Osteoblast (primary cell): ENCODE measurements around the gene UCK1. TPM values are rescaled to one million over a fixed set of nuclear protein-coding genes. Genes with fewer than 3 reads are reported as not detected.

Experiments used
- DNase-seq: peaks from one replicate; pipeline ENCODE4 v3.0.0; 2011; ENCODE audit warnings: low spot score, mixed read lengths; ENCODE audit not compliant: insufficient read length; ENCODE audit errors: missing footprints
- H2AFZ ChIP-seq: 2 replicates; pipeline ENCODE4 v1.6.0; 2011; ENCODE audit warnings: mild to moderate bottlenecking, low read length
- H3K27ac ChIP-seq: 2 replicates; pipeline ENCODE4 v1.5.1; 2011; ENCODE audit warnings: mild to moderate bottlenecking, low read depth, low read length, moderate library complexity
- H3K27me3 ChIP-seq: 2 replicates; pipeline ENCODE4 v1.6.0; 2012; ENCODE audit warnings: mild to moderate bottlenecking, control low read depth, inconsistent platforms, low read length, moderate library complexity; ENCODE audit not compliant: insufficient read depth
- H3K36me3 ChIP-seq: 2 replicates; pipeline ENCODE4 v1.5.1; 2011; ENCODE audit warnings: mild to moderate bottlenecking, low read length, control low read depth, moderate library complexity; ENCODE audit not compliant: insufficient read depth
- H3K4me1 ChIP-seq: 2 replicates; pipeline ENCODE4 v1.5.1; 2011; ENCODE audit warnings: mild to moderate bottlenecking, low read length, control low read depth, moderate library complexity; ENCODE audit not compliant: insufficient read depth
- H3K4me2 ChIP-seq: 2 replicates; pipeline ENCODE4 v1.6.0; 2011; ENCODE audit warnings: mild to moderate bottlenecking, low read length; ENCODE audit not compliant: insufficient read depth
- H3K4me3 ChIP-seq: fragments of 200-600 bp; sonication (generic); 3 replicates; pipeline ENCODE4 v1.5.1; 2012; ENCODE audit warnings: mild to moderate bottlenecking, low read length, inconsistent platforms; ENCODE audit not compliant: insufficient read depth
- H3K79me2 ChIP-seq: 2 replicates; pipeline ENCODE4 v1.6.0; 2012; ENCODE audit warnings: mild to moderate bottlenecking, low read length, control low read depth, inconsistent platforms; ENCODE audit not compliant: insufficient read depth
- H3K9me3 ChIP-seq: 2 replicates; pipeline ENCODE4 v1.5.1; 2011; ENCODE audit warnings: low read depth, low read length, control low read depth
- H4K20me1 ChIP-seq: 2 replicates; pipeline ENCODE4 v1.6.0; 2012; ENCODE audit warnings: mild to moderate bottlenecking, low read length, control low read depth; ENCODE audit not compliant: insufficient read depth
- total RNA-seq: library from RNA; depleted of rRNA; stranded (reverse); fragments of >200 nt; gene quantifications from 2 replicates; pipeline ENCODE4 v1.2.3, GENCODE V29; 2012
- TF ChIP-seq, protein P1 (sequence below): IDR thresholded peaks from 2 replicates; pipeline ENCODE4 v1.5.1; 2011; ENCODE audit warnings: mild to moderate bottlenecking, low read depth, low read length, moderate library complexity; ENCODE audit errors: extremely low read depth

Gene UCK1
- total RNA-seq, 1 donor = 19.5 TPM

DNA sequence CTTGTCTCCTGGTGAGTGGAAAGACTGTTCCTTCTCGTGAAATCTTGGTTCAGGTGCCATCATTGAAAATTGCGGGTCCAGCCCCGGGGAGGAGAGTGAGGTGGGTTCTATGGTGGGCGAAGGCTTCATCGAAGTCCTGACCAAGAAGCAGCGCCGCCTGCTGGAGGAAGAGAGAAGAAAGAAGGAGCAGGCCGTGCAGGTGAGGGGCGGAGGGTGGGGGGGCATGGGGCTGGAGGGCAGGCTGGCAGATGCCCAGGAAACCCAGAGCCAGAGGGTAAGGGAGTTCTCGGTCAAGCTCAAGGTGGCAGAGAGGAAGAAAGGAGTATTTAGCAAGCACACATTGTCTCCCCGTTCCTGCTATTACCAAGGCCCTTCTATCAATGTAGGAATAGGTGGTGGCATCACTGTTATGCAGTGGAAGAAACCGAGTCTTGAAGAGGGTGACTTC is 52.6 kb downstream of the UCK1 start:
- Histone ChIP-seq H3K27ac (no peak overlapping the region), H3K4me1 (no peaks in the 10 kb centered on the region), H4K20me1 (peaks cover 35% of the 10 kb centered on the region), H3K9me3 (no peaks in the 10 kb centered on the region), H3K27me3 (no peaks in the 10 kb centered on the region), H3K4me3 (no peak overlapping the region), H3K4me2 (no peak overlapping the region), H3K79me2 (peaks cover 65% of the 10 kb centered on the region), H2AFZ (no peak overlapping the region), H3K36me3 (peaks cover 91% of the 10 kb centered on the region)
- peak; percentile 82 for DNase-seq
- TF ChIP-seq, protein P1, sequence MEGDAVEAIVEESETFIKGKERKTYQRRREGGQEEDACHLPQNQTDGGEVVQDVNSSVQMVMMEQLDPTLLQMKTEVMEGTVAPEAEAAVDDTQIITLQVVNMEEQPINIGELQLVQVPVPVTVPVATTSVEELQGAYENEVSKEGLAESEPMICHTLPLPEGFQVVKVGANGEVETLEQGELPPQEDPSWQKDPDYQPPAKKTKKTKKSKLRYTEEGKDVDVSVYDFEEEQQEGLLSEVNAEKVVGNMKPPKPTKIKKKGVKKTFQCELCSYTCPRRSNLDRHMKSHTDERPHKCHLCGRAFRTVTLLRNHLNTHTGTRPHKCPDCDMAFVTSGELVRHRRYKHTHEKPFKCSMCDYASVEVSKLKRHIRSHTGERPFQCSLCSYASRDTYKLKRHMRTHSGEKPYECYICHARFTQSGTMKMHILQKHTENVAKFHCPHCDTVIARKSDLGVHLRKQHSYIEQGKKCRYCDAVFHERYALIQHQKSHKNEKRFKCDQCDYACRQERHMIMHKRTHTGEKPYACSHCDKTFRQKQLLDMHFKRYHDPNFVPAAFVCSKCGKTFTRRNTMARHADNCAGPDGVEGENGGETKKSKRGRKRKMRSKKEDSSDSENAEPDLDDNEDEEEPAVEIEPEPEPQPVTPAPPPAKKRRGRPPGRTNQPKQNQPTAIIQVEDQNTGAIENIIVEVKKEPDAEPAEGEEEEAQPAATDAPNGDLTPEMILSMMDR = peak; percentile 39

DNA sequence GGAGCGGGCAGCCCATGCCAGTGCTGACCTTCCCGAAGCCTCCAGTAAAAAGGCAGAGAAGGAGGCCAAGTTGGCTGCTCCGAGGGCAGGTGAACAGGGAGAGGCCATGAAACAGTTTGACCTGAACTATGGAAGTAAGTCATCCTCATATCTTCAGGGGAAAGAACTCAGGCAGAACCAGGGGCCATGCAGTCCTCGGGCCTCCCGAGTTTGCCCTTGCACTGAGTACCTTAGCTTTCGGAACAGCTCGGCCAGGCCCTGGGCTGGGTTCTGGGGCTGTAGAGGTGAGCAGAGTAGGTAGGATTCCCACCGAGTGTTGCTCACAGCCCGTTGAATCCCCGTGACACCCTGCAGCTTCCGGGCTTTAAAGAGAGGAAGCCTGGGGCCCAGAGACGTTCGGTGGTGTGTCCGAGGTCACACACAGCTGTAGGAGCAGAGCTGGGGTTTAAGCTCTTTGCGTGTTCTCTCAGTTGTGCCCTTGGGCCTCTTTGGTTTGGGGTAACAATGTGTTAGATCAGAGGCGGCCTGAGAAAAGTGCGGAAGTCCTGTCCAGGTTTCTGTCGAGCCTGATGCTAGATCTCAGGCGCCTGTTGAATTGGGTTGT is 53.1 kb downstream of the UCK1 start:
- H3K79me2 ChIP-seq = peaks cover 65% of the 10 kb centered on the region
- no peaks in the 10 kb centered on the region for H3K4me1 ChIP-seq
- peaks cover 91% of the 10 kb centered on the region for H3K36me3 ChIP-seq
- no peak overlapping the region for H2AFZ ChIP-seq
- H3K4me3 ChIP-seq = no peak overlapping the region
- no peak overlapping the region for H3K4me2 ChIP-seq
- H3K27me3 ChIP-seq = no peaks in the 10 kb centered on the region
- H3K27ac ChIP-seq = no peak overlapping the region
- TF ChIP-seq, protein P1 = no peak
- no peaks in the 10 kb centered on the region for H3K9me3 ChIP-seq
- H4K20me1 ChIP-seq = peaks cover 35% of the 10 kb centered on the region
- no peak for DNase-seq

DNA sequence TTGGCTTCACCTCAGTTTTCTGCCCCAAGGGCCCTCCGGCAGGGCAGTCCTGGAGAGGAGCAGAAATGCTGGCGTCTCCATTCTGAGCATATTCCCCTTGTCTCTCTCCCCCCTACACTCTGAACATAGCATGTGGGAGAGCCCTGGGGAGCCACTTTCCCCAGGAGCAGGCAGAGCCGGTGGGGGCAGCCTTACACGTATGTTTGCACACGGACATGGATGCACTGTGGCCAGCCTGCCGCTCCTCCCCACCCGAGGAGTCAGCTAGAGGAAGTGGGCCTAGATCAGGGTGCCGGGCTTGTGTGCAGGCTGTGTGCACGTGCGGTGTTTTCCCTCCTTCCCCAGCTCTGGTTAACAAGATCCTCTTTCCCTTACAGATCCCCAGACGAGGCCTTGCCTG is 53.7 kb downstream of the UCK1 start:
- Histone ChIP-seq H3K4me1 (no peaks in the 10 kb centered on the region), H2AFZ (no peak overlapping the region), H3K36me3 (peaks cover 90% of the 10 kb centered on the region), H3K4me2 (no peak overlapping the region), H4K20me1 (peaks cover 33% of the 10 kb centered on the region), H3K27me3 (no peaks in the 10 kb centered on the region), H3K9me3 (no peaks in the 10 kb centered on the region), H3K4me3 (no peak overlapping the region), H3K79me2 (peaks cover 69% of the 10 kb centered on the region), H3K27ac (no peak overlapping the region)
- peak; percentile 51 for DNase-seq
- TF ChIP-seq, protein P1 = no peak

DNA sequence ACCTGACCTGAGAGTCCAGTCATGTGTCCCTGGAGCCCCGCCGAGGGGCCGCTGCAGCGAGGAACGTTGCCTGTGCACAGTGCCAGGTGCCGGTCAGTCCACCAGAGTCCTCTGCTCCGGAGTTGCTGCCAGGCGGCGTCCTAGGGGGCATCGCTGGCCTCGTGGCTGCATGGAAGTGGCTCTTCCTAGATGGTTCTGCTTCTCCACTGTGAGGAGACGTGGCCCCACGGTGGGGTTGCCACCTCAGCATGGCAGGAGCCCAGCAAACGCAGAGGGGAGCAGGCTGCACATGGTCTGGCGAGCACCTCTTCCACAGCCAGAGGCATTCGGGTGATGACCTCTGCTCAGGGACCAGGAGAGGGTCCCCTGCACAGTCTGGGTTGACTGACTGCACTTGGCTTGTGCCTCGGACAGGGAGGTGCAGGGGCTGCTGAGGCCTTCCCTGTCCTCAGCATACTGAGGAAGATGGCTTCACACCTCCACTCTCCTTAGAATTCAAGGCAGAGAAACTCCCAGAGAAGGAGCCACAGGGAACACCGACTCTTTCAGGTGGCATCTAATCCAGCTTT is 54.2 kb downstream of the UCK1 start:
- Histone ChIP-seq H3K4me3 (no peak overlapping the region), H4K20me1 (peaks cover 32% of the 10 kb centered on the region), H3K27ac (no peak overlapping the region), H3K4me1 (no peaks in the 10 kb centered on the region), H3K36me3 (peaks cover 87% of the 10 kb centered on the region), H2AFZ (no peak overlapping the region), H3K27me3 (no peaks in the 10 kb centered on the region), H3K79me2 (peaks cover 70% of the 10 kb centered on the region), H3K4me2 (no peak overlapping the region), H3K9me3 (no peaks in the 10 kb centered on the region)
- TF ChIP-seq, protein P1 = no peak
- peak; percentile 35 for DNase-seq
